HEK293T (cell line): Measurements from ENCODE around the gene SACS.

Source experiments
- CTCF ChIA-PET: fragments of 350-600 bp; formaldehyde crosslinking; extraction: SDS; loops from one replicate; lab custom pipeline; 2021; ENCODE audit warnings: antibody characterized with exemption, inconsistent platforms; lab: Yijun Ruan, JAX
- POLR2A ChIA-PET: fragments of 350-600 bp; formaldehyde crosslinking; extraction: SDS; loops from one replicate; lab custom pipeline; 2020; ENCODE audit warnings: antibody characterized with exemption, inconsistent platforms; lab: Yijun Ruan, JAX
- DNase-seq: peaks from one replicate; pipeline ENCODE4 v3.0.0; 2012; ENCODE audit warnings: mixed read lengths; ENCODE audit errors: extremely low spot score
- ARNT ChIP-seq: fragments of 450-650 bp; IDR thresholded peaks from 2 replicates; pipeline ENCODE4 v1.6.1; 2017; ENCODE audit warnings: mild to moderate bottlenecking
- BHLHE40 ChIP-seq: fragments of 450-650 bp; IDR thresholded peaks from 2 replicates; pipeline ENCODE4 v1.6.1; 2016; ENCODE audit warnings: mild to moderate bottlenecking, moderate library complexity, borderline replicate concordance
- CTBP1 ChIP-seq: fragments of 450-650 bp; IDR thresholded peaks from 2 replicates; pipeline ENCODE4 v1.6.1; 2016; ENCODE audit warnings: borderline replicate concordance
- ELF4 ChIP-seq: fragments of 450-650 bp; IDR thresholded peaks from 2 replicates; pipeline ENCODE4 v1.6.1; 2017; ENCODE audit warnings: antibody characterized with exemption
- FOXA1 ChIP-seq: fragments of 450-650 bp; IDR thresholded peaks from 2 replicates; pipeline ENCODE4 v1.6.1; 2016; ENCODE audit warnings: mild to moderate bottlenecking
- FOXK2 ChIP-seq: fragments of 450-650 bp; IDR thresholded peaks from 2 replicates; pipeline ENCODE4 v1.6.1; 2016; ENCODE audit warnings: mild to moderate bottlenecking
- FOXM1 ChIP-seq: fragments of 450-650 bp; IDR thresholded peaks from 2 replicates; pipeline ENCODE4 v1.6.1; 2017; ENCODE audit warnings: mild to moderate bottlenecking, borderline replicate concordance
- HDGF ChIP-seq: fragments of 450-650 bp; IDR thresholded peaks from 2 replicates; pipeline ENCODE4 v1.6.1; 2017; ENCODE audit warnings: antibody characterized with exemption, borderline replicate concordance
- L3MBTL2 ChIP-seq: fragments of 450-650 bp; conservative IDR thresholded peaks from 2 replicates; pipeline ENCODE4 v1.6.1; 2016; ENCODE audit warnings: mild to moderate bottlenecking
- LEF1 ChIP-seq: fragments of 450-650 bp; IDR thresholded peaks from 2 replicates; pipeline ENCODE4 v1.6.1; 2017; ENCODE audit warnings: mild to moderate bottlenecking, borderline replicate concordance
- NFRKB ChIP-seq: fragments of 450-650 bp; IDR thresholded peaks from 2 replicates; pipeline ENCODE4 v1.6.1; 2016; ENCODE audit warnings: mild to moderate bottlenecking, moderate library complexity
- SP1 ChIP-seq: fragments of 450-650 bp; IDR thresholded peaks from 2 replicates; pipeline ENCODE4 v1.6.1; 2017
- SUZ12 ChIP-seq: fragments of 450-650 bp; IDR thresholded peaks from 2 replicates; pipeline ENCODE4 v1.6.1; 2016; ENCODE audit warnings: mild to moderate bottlenecking
- TARDBP ChIP-seq: fragments of 450-650 bp; IDR thresholded peaks from 2 replicates; pipeline ENCODE4 v1.6.1; 2016
- ZNF384 ChIP-seq: fragments of 450-650 bp; IDR thresholded peaks from 2 replicates; pipeline ENCODE4 v1.6.1; 2016
- TF ChIP-seq, protein P1 (sequence below): fragments of 450-650 bp; IDR thresholded peaks from 2 replicates; pipeline ENCODE4 v1.6.1; 2016

SACS gene

DNA sequence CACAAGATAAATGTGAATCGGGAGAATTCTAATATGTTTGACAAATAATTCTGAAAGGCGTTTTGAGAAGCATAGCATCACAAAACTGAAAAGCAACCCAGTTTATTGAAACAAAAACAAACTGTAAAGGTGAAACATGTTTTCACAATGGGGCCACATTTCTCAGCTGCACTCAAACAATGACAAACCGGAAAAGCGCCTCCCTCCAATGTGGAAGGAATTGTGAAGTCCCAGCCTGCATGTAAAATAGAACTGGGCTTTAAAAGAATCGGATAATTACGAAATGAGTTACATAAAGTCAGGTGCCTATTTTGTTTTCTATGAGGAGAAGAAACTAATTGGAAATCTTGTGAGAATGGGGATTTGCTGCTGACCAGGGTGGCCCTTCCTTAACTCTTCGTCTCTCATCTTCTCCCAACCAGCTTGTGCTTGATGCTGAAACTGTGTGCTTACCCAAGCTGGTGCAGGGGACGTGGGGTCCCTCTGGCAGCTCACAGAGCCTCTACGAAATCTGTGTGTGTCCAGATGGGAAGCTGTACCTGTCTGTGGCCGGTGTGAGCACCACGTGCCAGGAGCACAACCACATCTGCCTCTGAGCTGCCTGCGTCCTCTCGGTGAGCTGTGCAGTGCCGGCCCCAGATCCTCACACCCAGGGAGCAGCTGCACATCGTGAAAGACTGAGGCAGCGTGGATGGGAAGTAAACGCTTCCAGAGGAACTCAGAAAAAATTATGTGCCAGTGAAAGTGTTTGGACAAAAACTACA lies 109.4 kb downstream of the SACS start:
- CTCF ChIA-PET: no interaction called here
- POLR2A ChIA-PET: no interaction called here
- no peak for TF ChIP-seq LEF1
- no peak for TF ChIP-seq CTBP1
- no peak for TF ChIP-seq TARDBP
- no peak for TF ChIP-seq FOXK2
- TF ChIP-seq, protein P1, sequence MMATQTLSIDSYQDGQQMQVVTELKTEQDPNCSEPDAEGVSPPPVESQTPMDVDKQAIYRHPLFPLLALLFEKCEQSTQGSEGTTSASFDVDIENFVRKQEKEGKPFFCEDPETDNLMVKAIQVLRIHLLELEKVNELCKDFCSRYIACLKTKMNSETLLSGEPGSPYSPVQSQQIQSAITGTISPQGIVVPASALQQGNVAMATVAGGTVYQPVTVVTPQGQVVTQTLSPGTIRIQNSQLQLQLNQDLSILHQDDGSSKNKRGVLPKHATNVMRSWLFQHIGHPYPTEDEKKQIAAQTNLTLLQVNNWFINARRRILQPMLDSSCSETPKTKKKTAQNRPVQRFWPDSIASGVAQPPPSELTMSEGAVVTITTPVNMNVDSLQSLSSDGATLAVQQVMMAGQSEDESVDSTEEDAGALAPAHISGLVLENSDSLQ: no peak
- TF ChIP-seq HDGF: no peak
- TF ChIP-seq ELF4: no peak
- no peak for TF ChIP-seq ZNF384
- no peak for TF ChIP-seq ARNT
- TF ChIP-seq BHLHE40: no peak
- no peak for TF ChIP-seq FOXA1
- DNase-seq: no peak

- TF ChIP-seq L3MBTL2 (no peak), LEF1 (no peak), FOXM1 (no peak), SUZ12 (no peak), ARNT (no peak), ZNF384 (no peak), SP1 (no peak), FOXA1 (no peak), BHLHE40 (no peak), FOXK2 (no peak), CTBP1 (no peak), TARDBP (no peak), ELF4 (no peak), NFRKB (no peak), HDGF (no peak)
- TF ChIP-seq, protein P1: no peak
- no peak for DNase-seq
- ChIA-PET CTCF (no interaction called here), POLR2A (no interaction called here)
These were observed 110.9 kb downstream of the SACS start for GRCh38 chr13:23322353-23323336.

DNA sequence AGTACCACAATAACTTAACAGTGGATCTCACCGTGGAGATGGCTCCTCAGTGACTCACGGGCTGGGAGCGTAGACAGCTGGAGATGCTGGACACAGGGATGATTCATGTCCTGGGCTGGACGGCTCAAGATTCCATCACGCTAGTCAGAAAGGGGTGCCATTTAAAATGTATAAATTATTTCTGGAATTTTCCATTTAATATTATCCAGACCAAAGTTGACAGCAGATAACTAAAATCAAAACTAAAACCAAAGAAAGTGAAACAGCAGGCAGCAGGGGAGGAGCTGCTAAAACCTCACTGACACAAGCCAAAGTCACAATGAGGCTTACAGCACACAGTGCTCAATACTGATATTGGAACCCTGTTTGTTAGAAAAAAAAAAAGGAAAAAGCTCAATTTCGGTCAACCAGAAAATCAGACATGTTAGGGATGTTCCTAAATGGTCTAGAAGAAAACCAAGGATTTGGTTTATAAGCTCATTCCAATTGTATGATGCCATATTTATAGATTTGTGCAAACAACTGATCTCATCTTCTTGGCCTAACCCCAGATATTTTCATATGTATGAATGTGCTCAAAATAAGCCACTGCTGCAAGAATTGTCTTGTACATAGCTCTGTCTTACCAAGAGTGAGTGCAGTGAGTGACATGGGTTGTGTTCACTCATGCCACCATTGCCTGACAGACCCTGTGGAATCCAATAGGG lies 111.8 kb downstream of the SACS start:
- CTCF ChIA-PET: interaction anchor here (0.7 kb wide), 1 partner anchor 23 kb away, joined by 4 read pairs; no protein-coding TSS in a partner anchor
- DNase-seq: no peak
- POLR2A ChIA-PET: interaction anchor here (0.5 kb wide), 1 partner anchor 1368 kb away, joined by 3 read pairs; no protein-coding TSS in a partner anchor
- TF ChIP-seq HDGF (no peak), LEF1 (no peak), SP1 (no peak), FOXK2 (no peak), BHLHE40 (no peak)
- TF ChIP-seq, protein P1: no peak

- no peak for TF ChIP-seq BHLHE40
- no peak for TF ChIP-seq FOXM1
- no peak for TF ChIP-seq L3MBTL2
- no peak for TF ChIP-seq ELF4
- TF ChIP-seq FOXK2: no peak
- no peak for TF ChIP-seq HDGF
- TF ChIP-seq NFRKB: no peak
- TF ChIP-seq FOXA1: no peak
- TF ChIP-seq, protein P1: no peak
- TF ChIP-seq LEF1: no peak
- no peak for TF ChIP-seq ARNT
- no peak for TF ChIP-seq TARDBP
- TF ChIP-seq CTBP1: no peak
- no peak for TF ChIP-seq ZNF384
- TF ChIP-seq SUZ12: no peak
- TF ChIP-seq SP1: no peak
- ChIA-PET CTCF (interaction anchor here (0.7 kb wide), 1 partner anchor 23 kb away, joined by 4 read pairs; no protein-coding TSS in a partner anchor), POLR2A (interaction anchor here (0.5 kb wide), 1 partner anchor 1368 kb away, joined by 3 read pairs; no protein-coding TSS in a partner anchor)
- DNase-seq: no peak
These were observed 112.5 kb downstream of the SACS start for GRCh38 chr13:23320926-23321534.
